HL-60 (cell line): ENCODE measurements around the gene SIGLEC7.

Experiments used
- CTCF ChIP-seq: IDR thresholded peaks from one replicate; pipeline ENCODE4 v1.5.1; 2011; ENCODE audit warnings: low read length, control low read depth, inconsistent platforms; ENCODE audit not compliant: insufficient read depth
- GABPA ChIP-seq: IDR thresholded peaks from 2 replicates; pipeline ENCODE4 v1.6.1; 2012; ENCODE audit warnings: low read depth
- POLR2AphosphoS5 ChIP-seq: IDR thresholded peaks from 2 replicates; pipeline ENCODE4 v1.6.1; 2012; ENCODE audit warnings: low read depth
- SPI1 ChIP-seq: IDR thresholded peaks from 2 replicates; pipeline ENCODE4 v1.6.1; 2012; ENCODE audit warnings: low read depth, mild to moderate bottlenecking, borderline replicate concordance
- TF ChIP-seq, protein P1 (sequence below): IDR thresholded peaks from 2 replicates; pipeline ENCODE4 v1.6.1; 2012; ENCODE audit warnings: low read depth; ENCODE audit not compliant: insufficient replicate concordance

DNA sequence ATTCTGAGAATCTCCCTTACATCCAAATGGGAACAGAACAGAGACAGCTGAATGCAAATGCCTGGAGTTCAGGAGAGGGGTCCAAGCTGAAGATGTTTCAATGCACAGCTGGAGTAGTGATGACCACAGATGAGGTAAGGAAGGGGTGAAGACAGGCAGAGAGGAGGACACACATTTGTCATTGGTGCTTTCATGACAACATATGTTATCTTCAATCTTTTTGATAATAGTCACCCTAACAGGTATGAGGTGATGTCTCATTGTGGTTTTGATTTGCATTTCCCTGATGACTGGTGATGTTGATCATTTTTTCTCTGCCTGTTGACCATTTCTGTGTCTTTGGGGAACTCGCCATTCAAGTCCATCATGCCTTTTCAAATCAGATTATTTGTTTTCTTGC lies 19.2 kb downstream of the SIGLEC7 start:
- TF ChIP-seq POLR2AphosphoS5 (no peak), CTCF (no peak), GABPA (no peak), SPI1 (no peak)
- TF ChIP-seq, protein P1, sequence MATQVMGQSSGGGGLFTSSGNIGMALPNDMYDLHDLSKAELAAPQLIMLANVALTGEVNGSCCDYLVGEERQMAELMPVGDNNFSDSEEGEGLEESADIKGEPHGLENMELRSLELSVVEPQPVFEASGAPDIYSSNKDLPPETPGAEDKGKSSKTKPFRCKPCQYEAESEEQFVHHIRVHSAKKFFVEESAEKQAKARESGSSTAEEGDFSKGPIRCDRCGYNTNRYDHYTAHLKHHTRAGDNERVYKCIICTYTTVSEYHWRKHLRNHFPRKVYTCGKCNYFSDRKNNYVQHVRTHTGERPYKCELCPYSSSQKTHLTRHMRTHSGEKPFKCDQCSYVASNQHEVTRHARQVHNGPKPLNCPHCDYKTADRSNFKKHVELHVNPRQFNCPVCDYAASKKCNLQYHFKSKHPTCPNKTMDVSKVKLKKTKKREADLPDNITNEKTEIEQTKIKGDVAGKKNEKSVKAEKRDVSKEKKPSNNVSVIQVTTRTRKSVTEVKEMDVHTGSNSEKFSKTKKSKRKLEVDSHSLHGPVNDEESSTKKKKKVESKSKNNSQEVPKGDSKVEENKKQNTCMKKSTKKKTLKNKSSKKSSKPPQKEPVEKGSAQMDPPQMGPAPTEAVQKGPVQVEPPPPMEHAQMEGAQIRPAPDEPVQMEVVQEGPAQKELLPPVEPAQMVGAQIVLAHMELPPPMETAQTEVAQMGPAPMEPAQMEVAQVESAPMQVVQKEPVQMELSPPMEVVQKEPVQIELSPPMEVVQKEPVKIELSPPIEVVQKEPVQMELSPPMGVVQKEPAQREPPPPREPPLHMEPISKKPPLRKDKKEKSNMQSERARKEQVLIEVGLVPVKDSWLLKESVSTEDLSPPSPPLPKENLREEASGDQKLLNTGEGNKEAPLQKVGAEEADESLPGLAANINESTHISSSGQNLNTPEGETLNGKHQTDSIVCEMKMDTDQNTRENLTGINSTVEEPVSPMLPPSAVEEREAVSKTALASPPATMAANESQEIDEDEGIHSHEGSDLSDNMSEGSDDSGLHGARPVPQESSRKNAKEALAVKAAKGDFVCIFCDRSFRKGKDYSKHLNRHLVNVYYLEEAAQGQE = no peak
